Tibial artery (tissue), 4 donors: ENCODE results near the gene CTIF.

Experiments
- DNase-seq, 2 donors: peaks; one replicate each; pipeline ENCODE4 v3.0.0-alpha.2; 2019
- H3K27ac ChIP-seq, 2 donors: fragments of 200-600 bp; sonication (generic) in 1 of 2; 1 replicate in 1 of 2; 2 replicates in 1 of 2; pipeline ENCODE4 v1.5.1; 2018 to 2019; ENCODE audit warnings: mild to moderate bottlenecking in 1 of 2
- H3K27me3 ChIP-seq, 2 donors: fragments of 200-600 bp; sonication (generic) in 1 of 2; one replicate each; pipeline versions ENCODE4 v1.5.1 to v1.6.0; 2016 to 2019
- H3K36me3 ChIP-seq, 3 donors: fragments of 200-600 bp; sonication (generic) in 2 of 3; one replicate each; pipeline ENCODE4 v1.5.1; 2016 to 2019; ENCODE audit warnings: mild to moderate bottlenecking in 2 of 3
- H3K4me1 ChIP-seq, 4 donors: fragments of 200-600 bp; sonication (generic) in 2 of 4; 1 replicate in 3 of 4; 2 replicates in 1 of 4; pipeline ENCODE4 v1.5.1; 2016 to 2019
- H3K4me3 ChIP-seq, 2 donors: fragments of 200-600 bp; sonication (generic) in 1 of 2; 1 replicate in 1 of 2; 2 replicates in 1 of 2; pipeline ENCODE4 v1.5.1; 2018 to 2019; ENCODE audit warnings: mild to moderate bottlenecking in 2 of 2
- H3K9me3 ChIP-seq, 3 donors: fragments of 200-600 bp; sonication (generic) in 1 of 3; one replicate each; pipeline ENCODE4 v1.5.1; 2016 to 2019
- CTCF ChIP-seq, 2 experiments: fragments of 200-600 bp in 1 of 2; fragments of 450-650 bp in 1 of 2; IDR thresholded peaks; one replicate each; pipeline ENCODE4 v1.5.1; 2017 to 2019; ENCODE audit warnings: antibody characterized with exemption in 2 of 2, mild to moderate bottlenecking in 1 of 2, moderate library complexity in 1 of 2
- intact Hi-C: fragments of 100-400 bp; cut with DNase I; formaldehyde crosslinking; loops from one replicate; pipeline ENCODE4 v1.15.0; 2023; ENCODE audit warnings: low total_unique reads

Gene CTIF

GRCh38 chr18:48871391-48872166, 332.7 kb downstream of the CTIF start:
- intact Hi-C loops, result no loop called here
- Histone ChIP-seq H3K27ac (peak overlapping the region; percentile 81 to 82), H3K36me3 (no peaks in the 10 kb centered on the region), H3K4me1 (peaks cover 0 to 61% (median 40%) of the 10 kb centered on the region in 4 donors), H3K27me3 (no peaks in the 10 kb centered on the region), H3K9me3 (no peaks in the 10 kb centered on the region), H3K4me3 (no peak overlapping the region)
- DNase-seq, result peak in 1 of 2 donors; percentile 64
- no peak for TF ChIP-seq CTCF (IDR thresholded peaks at IDR 0.05)

GRCh38 chr18:48872234-48873145, 333.7 kb downstream of the CTIF start:
- no peak for TF ChIP-seq CTCF (IDR thresholded peaks at IDR 0.05)
- Histone ChIP-seq H3K27ac (peak overlapping the region; percentile 81 to 82), H3K9me3 (no peaks in the 10 kb centered on the region), H3K4me1 (peaks cover 0 to 58% (median 38%) of the 10 kb centered on the region in 4 donors), H3K27me3 (no peaks in the 10 kb centered on the region), H3K4me3 (no peak overlapping the region), H3K36me3 (no peaks in the 10 kb centered on the region)
- intact Hi-C loops, result no loop called here
- no peak for DNase-seq

- Histone ChIP-seq H3K9me3 (no peaks in the 10 kb centered on the region), H3K4me1 (peaks cover 0 to 50% (median 35%) of the 10 kb centered on the region in 4 donors), H3K36me3 (no peaks in the 10 kb centered on the region), H3K27me3 (no peaks in the 10 kb centered on the region), H3K4me3 (no peak overlapping the region), H3K27ac (peak overlapping the region; percentile 81 to 82)
- peak in 1 of 2 donors; percentile 66 for DNase-seq
- no peak for TF ChIP-seq CTCF (IDR thresholded peaks at IDR 0.05)
- intact Hi-C loops, result no loop called here
These were observed 335.4 kb downstream of the CTIF start for GRCh38 chr18:48874233-48874632.

- H3K36me3 ChIP-seq, result no peaks in the 10 kb centered on the region
- intact Hi-C loops, result no loop called here
- peak overlapping the region; percentile 81 to 82 for H3K27ac ChIP-seq
- H3K4me3 ChIP-seq, result no peak overlapping the region
- H3K9me3 ChIP-seq, result no peaks in the 10 kb centered on the region
- no peak for TF ChIP-seq CTCF (IDR thresholded peaks at IDR 0.05)
- H3K4me1 ChIP-seq, result peaks cover 0 to 50% (median 35%) of the 10 kb centered on the region in 4 donors
- DNase-seq, result peak in 1 of 2 donors; percentile 67
- H3K27me3 ChIP-seq, result no peaks in the 10 kb centered on the region
These were observed 335.9 kb downstream of the CTIF start for GRCh38 chr18:48874701-48875162.

- intact Hi-C loops, result no loop called here
- DNase-seq, result peak in 1 of 2 donors; percentile 64
- H3K27ac ChIP-seq, result peak overlapping the region; percentile 81 to 82
These were observed 336.6 kb downstream of the CTIF start for GRCh38 chr18:48875314-48875941.

More at GRCh38 chr18:48875314-48875941, 336.6 kb downstream of the CTIF start:
- no peaks in the 10 kb centered on the region for H3K36me3 ChIP-seq
- H3K9me3 ChIP-seq, result no peaks in the 10 kb centered on the region
- H3K27me3 ChIP-seq, result no peaks in the 10 kb centered on the region
- TF ChIP-seq CTCF (IDR thresholded peaks at IDR 0.05), result no peak
- no peak overlapping the region for H3K4me3 ChIP-seq
- peaks cover 0 to 50% (median 35%) of the 10 kb centered on the region in 4 donors for H3K4me1 ChIP-seq
